ENCODE measurements around the gene DHRS12.

Gene DHRS12

DNA sequence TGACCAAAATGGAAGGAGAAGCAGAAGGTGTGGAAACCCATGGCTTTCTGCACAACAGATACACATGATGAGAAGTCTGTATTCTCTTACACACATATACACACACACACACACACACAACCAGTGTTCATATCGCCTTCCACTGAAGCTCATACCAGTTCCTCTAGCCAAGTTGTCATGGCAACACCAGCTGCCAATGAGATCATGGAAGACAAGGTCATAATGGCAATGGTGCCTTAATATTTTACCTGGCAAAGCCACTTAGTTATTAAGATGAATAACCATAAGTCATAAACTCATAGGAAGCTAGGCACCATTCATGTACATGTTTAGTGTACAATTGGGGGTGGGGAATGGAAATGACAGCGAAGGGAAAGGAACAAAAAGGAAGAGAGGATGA, 2.6 kb upstream of the DHRS12 start:
- DNase-seq = no peak

GRCh38 chr13:51805925-51806324, 2.0 kb upstream of the DHRS12 start:
- DNase-seq = no peak

- DNase-seq = no peak
Observed at GRCh38 chr13:51805313-51805712, 1.4 kb upstream of the DHRS12 start.

DNA sequence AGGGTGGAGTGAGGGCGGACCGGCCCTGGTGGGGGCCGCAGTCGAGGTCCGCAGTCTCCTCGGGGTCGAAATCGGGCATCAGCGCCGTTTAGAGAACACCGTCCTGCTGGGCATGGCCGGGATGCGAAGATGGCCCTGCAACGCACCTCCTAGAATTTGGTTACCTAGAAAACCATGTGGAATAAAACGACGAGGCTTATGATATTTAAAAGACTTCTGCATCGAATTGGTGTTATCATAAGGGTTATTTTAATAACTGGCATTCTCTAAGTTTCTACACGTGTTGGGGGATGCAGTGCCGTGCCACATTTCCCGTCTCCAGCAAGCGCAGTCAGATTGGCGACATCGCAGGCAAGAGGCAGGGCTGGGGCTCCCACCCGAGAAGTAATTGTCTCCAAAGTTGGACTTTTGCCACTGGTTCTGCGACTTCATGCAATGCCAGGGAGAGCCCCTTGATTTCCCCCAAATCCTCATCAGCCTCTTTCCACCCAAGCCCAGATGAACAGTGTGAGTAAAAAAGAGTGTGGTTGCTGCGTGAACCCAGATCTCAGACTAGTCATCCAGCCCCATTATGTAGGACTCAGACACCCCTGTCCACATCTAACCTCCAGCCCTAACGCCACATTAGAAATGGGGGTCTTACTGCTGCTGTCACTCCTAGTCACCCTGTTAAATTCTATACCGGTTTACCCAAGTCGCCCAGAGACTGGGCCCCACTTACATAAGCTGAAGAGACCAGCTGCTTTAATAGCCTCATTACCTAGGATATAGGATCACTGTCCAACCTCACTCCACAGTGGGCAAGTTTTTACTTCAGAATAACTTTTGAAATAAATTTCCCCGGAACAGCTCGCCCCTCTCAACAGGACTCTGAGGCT, 571 bp upstream of the DHRS12 start:
- peak; percentile 31 for DNase-seq

DNA sequence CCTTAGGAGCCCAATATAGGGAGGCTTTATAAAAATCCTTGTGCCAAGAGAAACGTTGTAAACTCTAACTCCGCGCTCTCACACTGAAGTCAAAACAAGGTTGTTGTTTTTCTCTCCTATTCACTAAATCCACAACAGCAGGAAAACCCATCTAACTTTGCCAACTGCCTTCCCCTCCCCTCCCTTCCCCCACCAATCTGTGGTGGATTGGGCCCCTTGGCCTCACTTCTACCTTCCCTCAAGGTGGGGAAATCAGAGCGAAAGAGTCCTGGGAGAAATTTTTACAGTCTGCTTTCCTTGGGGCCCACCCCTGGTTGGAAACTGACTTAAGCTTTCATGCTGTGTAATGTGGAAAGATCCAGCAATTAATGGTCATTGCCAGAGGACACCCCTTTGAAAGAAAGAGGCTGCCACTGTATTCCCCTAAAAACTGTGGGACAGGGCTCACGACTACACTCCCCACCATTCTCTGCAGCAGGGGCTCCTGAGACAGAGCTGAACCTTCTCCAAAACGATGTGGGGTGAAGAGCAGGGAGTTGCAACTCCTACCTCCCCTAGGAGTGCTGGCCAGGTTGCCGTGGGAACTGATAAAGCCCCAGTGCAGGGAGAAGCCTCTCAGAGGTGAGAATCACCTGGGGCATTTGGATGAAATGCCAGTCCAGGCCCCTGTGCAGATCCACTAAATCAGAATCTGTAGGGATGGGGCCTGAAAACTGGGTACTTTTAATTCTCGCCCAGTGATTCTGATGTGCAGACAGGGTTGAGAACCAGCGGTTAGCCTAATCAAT, 1.1 kb downstream of the DHRS12 start:
- no peak for DNase-seq

GRCh38 chr13:51801631-51802099, 2.3 kb downstream of the DHRS12 start:
- DNase-seq = no peak

DNA sequence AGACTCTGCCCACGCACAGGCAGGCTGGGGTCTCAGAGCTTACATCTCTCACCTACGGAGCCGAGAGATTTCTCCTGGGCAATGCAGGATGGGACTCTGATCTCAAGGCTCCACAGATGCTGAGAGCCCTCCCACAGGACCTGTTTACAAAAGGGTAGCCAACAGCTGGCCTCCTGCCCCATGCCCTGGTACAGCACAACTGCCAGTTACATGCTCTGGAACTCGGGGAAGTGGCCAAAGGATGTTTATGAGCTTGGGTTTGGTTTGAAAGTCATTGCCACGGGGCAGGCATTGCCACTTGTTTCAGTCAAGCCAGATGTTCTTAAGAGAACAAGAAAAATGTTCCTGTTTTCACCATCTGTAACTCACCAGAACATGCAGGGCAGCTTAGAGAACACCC, 3.5 kb downstream of the DHRS12 start:
- DNase-seq = no peak

DNA sequence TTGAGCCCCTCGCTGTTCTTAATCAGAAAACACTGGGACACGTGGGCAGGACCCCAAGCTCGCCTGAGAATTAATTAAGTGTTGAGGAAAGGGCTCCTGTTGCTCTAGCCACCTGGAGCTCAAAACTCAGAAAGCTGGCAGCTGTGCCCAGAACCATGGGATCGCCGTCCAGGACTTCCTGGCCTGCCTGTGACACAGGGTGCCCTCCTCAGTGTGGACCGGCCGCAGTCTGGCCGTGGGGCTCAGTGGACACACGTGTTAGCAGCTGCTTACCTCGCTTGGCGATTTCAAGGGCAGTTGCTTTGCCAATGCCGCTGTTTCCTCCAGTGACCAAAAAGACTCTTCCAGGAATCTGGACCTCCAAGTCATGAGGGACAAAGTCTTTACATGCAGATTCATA, 4.7 kb downstream of the DHRS12 start:
- DNase-seq = no peak

DNA sequence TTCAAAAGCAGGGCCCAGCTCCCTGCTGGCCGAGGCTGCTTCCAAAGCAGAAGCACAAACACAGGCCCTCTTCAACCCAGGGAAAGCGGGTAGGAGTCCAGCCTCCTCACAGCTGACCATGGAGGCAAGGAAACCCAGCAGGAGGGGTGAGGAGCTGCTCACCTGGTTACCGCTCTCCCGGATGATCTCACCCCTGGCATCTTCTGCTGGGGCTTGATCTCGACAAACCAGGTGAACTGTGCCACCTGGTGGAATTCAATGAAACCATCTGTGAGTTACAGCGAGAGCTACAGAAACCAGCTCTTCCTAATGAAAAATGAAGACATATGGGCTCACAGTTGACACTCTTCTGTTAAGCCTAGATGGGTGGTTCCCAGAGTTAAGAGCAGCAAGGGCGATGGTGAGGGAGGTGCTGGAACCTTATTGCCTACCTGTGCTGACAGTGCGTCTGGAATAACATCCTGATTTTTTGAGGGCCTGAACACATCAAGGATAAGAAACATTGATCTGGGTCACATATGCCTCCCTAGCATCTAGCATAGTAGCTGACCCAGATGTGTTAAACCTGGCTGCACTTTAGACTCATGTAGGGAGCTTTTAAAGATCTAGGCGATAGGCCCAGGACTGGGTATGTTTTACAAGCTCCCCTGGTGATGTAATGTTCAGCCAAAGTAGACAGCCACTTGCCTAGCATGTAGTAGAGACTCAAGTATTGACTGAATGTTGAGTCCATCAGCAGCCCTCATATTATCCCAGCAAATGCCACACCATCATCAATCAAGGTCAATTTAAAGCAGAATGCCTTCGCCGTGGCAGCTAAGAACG, 6.1 kb downstream of the DHRS12 start:
- DNase-seq = peak; percentile 33

- no peak for DNase-seq
Observed at GRCh38 chr13:51796546-51796945, 7.4 kb downstream of the DHRS12 start.

DNA sequence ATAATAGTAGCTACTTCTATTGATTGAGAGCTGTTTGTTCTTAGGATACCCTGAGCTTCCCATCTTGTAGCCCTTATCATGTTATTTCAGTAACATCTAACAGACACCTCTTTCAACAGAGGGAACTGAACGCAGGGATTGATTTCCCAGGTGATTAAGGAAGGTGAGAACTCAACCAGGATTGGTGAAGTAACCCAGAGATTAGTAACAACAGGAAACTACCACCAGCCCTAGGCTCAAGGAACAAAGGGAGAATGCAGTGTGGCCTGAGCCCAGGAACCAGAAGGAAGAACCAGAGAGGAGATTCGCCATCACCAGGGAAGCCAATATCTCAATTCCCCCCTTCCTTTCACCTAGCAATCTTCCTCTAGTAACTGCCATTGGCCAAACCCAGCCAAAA, 8.5 kb downstream of the DHRS12 start:
- DNase-seq = no peak

GRCh38 chr13:51794964-51795363, 9.0 kb downstream of the DHRS12 start:
- no peak for DNase-seq

- no peak for DNase-seq
Observed at GRCh38 chr13:51793570-51794271, 10.2 kb downstream of the DHRS12 start.

DNA sequence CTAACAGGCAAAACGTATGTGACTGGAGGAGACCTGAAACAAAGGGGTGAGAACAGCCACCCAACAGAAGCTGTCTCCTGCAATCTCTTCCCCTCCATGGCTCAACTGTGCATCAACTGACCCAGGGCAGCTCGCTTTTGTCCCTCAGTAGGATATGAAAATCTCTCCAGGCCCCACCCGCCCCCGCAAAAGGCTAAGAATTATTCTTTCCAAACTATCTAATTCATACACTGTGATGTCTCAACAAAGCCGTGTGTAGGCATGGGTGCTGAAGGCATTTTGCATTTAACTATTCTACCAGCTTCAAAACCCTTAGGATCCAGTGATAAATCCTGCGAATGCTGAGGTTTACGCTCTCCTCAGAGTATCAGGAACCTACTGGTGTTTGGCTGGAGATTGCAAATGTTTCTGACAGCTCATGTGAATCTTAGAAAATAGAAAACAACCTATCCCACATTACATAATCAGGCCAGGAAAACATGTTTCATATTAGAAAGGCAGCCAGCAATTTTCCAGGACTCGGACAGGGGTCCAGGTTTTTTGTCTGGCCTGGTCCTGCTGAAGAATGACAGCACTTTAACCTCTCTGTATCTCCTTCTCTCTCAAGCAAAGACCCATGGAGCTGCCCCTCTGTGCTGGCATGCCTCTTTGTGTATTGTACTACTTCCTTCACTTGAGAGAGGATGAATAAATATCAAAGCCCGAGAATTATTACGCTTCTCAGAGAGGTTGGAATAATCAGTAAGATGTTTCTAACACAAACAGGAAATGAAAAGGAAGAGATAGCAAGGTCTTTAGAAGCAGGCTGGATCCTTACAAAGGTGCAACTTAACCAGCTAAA, 17.3 kb downstream of the DHRS12 start:
- DNase-seq = no peak

GRCh38 chr13:51785712-51786424, 18.1 kb downstream of the DHRS12 start:
- DNase-seq = no peak

- DNase-seq = no peak
Observed at GRCh38 chr13:51784097-51784496, 19.9 kb downstream of the DHRS12 start.

GRCh38 chr13:51783428-51784094, 20.4 kb downstream of the DHRS12 start:
- DNase-seq = no peak

DNA sequence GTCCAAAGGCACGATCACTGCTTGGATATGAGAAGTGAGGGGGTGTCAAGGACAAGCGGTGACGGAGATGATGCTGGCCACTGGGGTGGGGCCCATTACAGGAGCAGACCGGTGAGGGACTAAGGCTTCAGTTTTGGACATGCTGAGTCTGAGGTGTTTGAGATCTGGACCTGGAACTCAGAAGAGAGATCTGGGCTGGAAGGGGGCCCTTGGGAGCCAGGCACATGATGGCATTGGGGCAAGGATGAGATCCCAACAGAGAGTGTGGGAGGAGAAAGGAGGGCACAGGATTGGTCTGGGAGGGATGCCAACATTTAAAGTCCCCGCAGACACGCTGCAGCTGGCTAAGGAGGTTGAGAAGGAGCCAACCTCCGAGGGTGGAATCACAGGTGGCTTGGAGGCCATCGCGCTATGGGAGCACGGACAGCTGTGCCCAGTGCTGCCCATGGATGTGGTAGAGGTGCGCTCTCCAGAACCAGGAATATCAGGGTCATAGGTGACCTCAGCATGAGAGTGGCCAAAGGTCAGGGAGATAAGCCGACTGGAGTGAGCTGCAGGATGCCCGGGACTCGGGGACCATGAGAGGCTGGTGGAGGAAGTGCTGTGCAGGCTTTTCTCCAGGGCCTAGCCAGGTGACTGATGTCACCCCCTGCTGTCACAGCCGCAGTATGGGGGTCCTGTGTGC, 21.8 kb downstream of the DHRS12 start:
- DNase-seq = no peak

- DNase-seq = no peak
Observed at GRCh38 chr13:51781246-51782022, 22.5 kb downstream of the DHRS12 start.
